ENCODE data around the gene ZNF605. TPM values are rescaled to one million over a fixed set of nuclear protein-coding genes. Genes with fewer than 3 reads are reported as not detected.

ZNF605 gene
- total and polyA plus RNA-seq, 2 donors (not counting 3 experiments of a cell fraction or from before 2014, with no cell fraction given), result 2.4 to 11.3 TPM

GRCh38 chr12:132872975-132873421, 83.1 kb downstream of the ZNF605 start:
- dilution Hi-C loops (cut with MboI; ENCODE audit: extremely low pct_ligation_motif_present, low sequenced_read_pairs), result no loop called here

More at GRCh38 chr12:132872975-132873421, 83.1 kb downstream of the ZNF605 start:
- Histone ChIP-seq H3K4me3 (replicated peaks in 1 of 3; ENCODE audit: insufficient read depth in 1 of 3, low read depth in 1 of 3, low read length in 3 of 3) (no peak overlapping the region), H3K9ac (replicated peaks; ENCODE audit: extremely low read depth, insufficient read depth, low read length) (no peak overlapping the region), H3K4me1 (ENCODE audit: control insufficient read depth, extremely low read depth, insufficient read depth, low read length) (no peaks in the 10 kb centered on the region), H3K9me3 (replicated peaks; ENCODE audit: control insufficient read depth, insufficient read depth, low read length) (no peaks in the 10 kb centered on the region), H3K27me3 (ENCODE audit: control insufficient read depth in 2 of 2, insufficient read depth in 2 of 2, low read length in 2 of 2) (no peaks in the 10 kb centered on the region), H2AFZ (ENCODE audit: low read depth, low read length) (no peak overlapping the region), H3K27ac (ENCODE audit: insufficient read depth, low read depth, low read length) (no peak overlapping the region), H3K4me2 (ENCODE audit: insufficient read depth, low read length) (no peak overlapping the region), H3K79me2 (ENCODE audit: control insufficient read depth, insufficient read depth, low read length) (no peaks in the 10 kb centered on the region), H3K9me1 (replicated peaks; ENCODE audit: control insufficient read depth, extremely low read depth, insufficient read depth, low read length) (no peaks in the 10 kb centered on the region), H4K20me1 (replicated peaks; ENCODE audit: control insufficient read depth, extremely low read depth, insufficient read depth, low read length) (no peaks in the 10 kb centered on the region), H3K36me3 (ENCODE audit: control insufficient read depth in 2 of 2, extremely low read depth in 1 of 2, insufficient read depth in 2 of 2, low read length in 2 of 2) (peaks cover 12 to 41% of the 10 kb centered on the region in 2 experiments)
- TF ChIP-seq JUN (IDR thresholded peaks at IDR 0.05; ENCODE audit: borderline replicate concordance, insufficient read depth, insufficient read length, low read depth), result no peak
- TF ChIP-seq, protein P1, sequence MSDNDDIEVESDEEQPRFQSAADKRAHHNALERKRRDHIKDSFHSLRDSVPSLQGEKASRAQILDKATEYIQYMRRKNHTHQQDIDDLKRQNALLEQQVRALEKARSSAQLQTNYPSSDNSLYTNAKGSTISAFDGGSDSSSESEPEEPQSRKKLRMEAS (IDR thresholded peaks at IDR 0.05; ENCODE audit: insufficient read depth, insufficient read length), result no peak
- TF ChIP-seq MYC (IDR thresholded peaks at IDR 0.05; ENCODE audit: low read depth, low read length), result no peak
- TF ChIP-seq FOS (IDR thresholded peaks at IDR 0.05; ENCODE audit: borderline replicate concordance, insufficient read depth, low read length), result no peak
- TF ChIP-seq EZH2 (IDR thresholded peaks at IDR 0.05; ENCODE audit: borderline replicate concordance, low read depth, low read length, severe bottlenecking), result no peak
- TF ChIP-seq POLR2AphosphoS5 (IDR thresholded peaks at IDR 0.05; ENCODE audit: insufficient read depth, low read depth, low read length), result no peak
- no peak for TF ChIP-seq GATA2 (IDR thresholded peaks at IDR 0.05; ENCODE audit: insufficient read depth, insufficient read length, low read depth, low read length)
- TF ChIP-seq CTCF (IDR thresholded peaks at IDR 0.05; ENCODE audit: extremely low read depth in 1 of 2, insufficient read depth in 1 of 2, low read depth in 1 of 2, low read length in 2 of 2), result no peak
- TF ChIP-seq POLR2A (IDR thresholded peaks at IDR 0.05; ENCODE audit: low read depth, low read length), result no peak
- ChIA-PET CTCF (no interaction called here), POLR2A (no interaction called here)
- FAIRE-seq, result no peak
- intact Hi-C loops (cut with micrococcal nuclease), result no loop called here
- no TSS peak for BruUV-seq (replicated peaks)
- DNase-seq (ENCODE audit: low read depth, low spot score), result no peak
